Astrocyte (in vitro differentiated cells and primary cell): ENCODE measurements around the gene CDK11A. TPM values are rescaled to one million over a fixed set of nuclear protein-coding genes. Genes with fewer than 3 reads are reported as not detected.

Source experiments
- DNase-seq: peaks from one replicate; pipeline ENCODE4 v3.0.0-alpha.2; 2010; ENCODE audit warnings: low read depth
- FAIRE-seq: peaks from 2 replicates; lab custom pipeline; 2011; peaks lifted over from hg19 to GRCh38; lab: Jason Lieb, UNC
- H2AFZ ChIP-seq: 2 replicates; pipeline ENCODE4 v1.6.0; 2012; ENCODE audit warnings: low read depth, low read length, inconsistent platforms
- H3K27ac ChIP-seq: 2 replicates; pipeline ENCODE4 v1.5.1; 2011; ENCODE audit warnings: low read depth, low read length, inconsistent platforms
- H3K27me3 ChIP-seq: 2 replicates; pipeline ENCODE4 v1.6.0; 2011; ENCODE audit warnings: low read length, inconsistent platforms; ENCODE audit not compliant: insufficient read depth
- H3K36me3 ChIP-seq: 2 replicates; pipeline ENCODE4 v1.5.1; 2011; ENCODE audit warnings: low read length, inconsistent platforms; ENCODE audit not compliant: insufficient read depth
- H3K4me1 ChIP-seq: 2 replicates; pipeline ENCODE4 v1.5.1; 2011; ENCODE audit warnings: low read length, inconsistent platforms; ENCODE audit not compliant: insufficient read depth
- H3K4me2 ChIP-seq: 2 replicates; pipeline ENCODE4 v1.6.0; 2012; ENCODE audit warnings: low read length, inconsistent platforms
- H3K4me3 ChIP-seq: 2 replicates; pipeline ENCODE4 v1.5.1; 2011; ENCODE audit warnings: low read depth, mild to moderate bottlenecking, low read length, inconsistent platforms; ENCODE audit not compliant: insufficient read depth
- H3K79me2 ChIP-seq: 2 replicates; pipeline ENCODE4 v1.6.0; 2012; ENCODE audit warnings: mild to moderate bottlenecking, low read length, inconsistent platforms; ENCODE audit not compliant: insufficient read depth
- H3K9ac ChIP-seq: 2 replicates; pipeline ENCODE4 v1.6.0; 2012; ENCODE audit warnings: mild to moderate bottlenecking, low read length, inconsistent platforms
- H3K9me3 ChIP-seq: 2 replicates; pipeline ENCODE4 v1.5.1; 2012; ENCODE audit warnings: low read depth, mild to moderate bottlenecking, low read length, inconsistent platforms; ENCODE audit not compliant: insufficient read depth
- H4K20me1 ChIP-seq: 2 replicates; pipeline ENCODE4 v1.6.0; 2012; ENCODE audit warnings: low read length, inconsistent platforms; ENCODE audit not compliant: insufficient read depth
- H3K27ac Mint-ChIP-seq: one replicate; pipeline ENCODE4 v1.8.0; 2021; ENCODE audit warnings: mild to moderate bottlenecking, mixed read lengths; ENCODE audit not compliant: unreplicated experiment
- H3K27me3 Mint-ChIP-seq: one replicate; pipeline ENCODE4 v1.8.0; 2021; ENCODE audit warnings: low read depth, mixed read lengths; ENCODE audit not compliant: unreplicated experiment
- H3K36me3 Mint-ChIP-seq: one replicate; pipeline ENCODE4 v1.8.0; 2021; ENCODE audit warnings: low read depth, mixed read lengths; ENCODE audit not compliant: unreplicated experiment
- H3K4me1 Mint-ChIP-seq: one replicate; pipeline ENCODE4 v1.8.0; 2021; ENCODE audit warnings: low read depth, mixed read lengths; ENCODE audit not compliant: unreplicated experiment
- H3K4me3 Mint-ChIP-seq: one replicate; pipeline ENCODE4 v1.8.0; 2021; ENCODE audit warnings: mild to moderate bottlenecking, moderate library complexity, mixed read lengths; ENCODE audit not compliant: unreplicated experiment
- H3K9me3 Mint-ChIP-seq: one replicate; pipeline ENCODE4 v1.8.0; 2021; ENCODE audit warnings: mild to moderate bottlenecking, mixed read lengths; ENCODE audit not compliant: unreplicated experiment
- CTCF ChIP-seq: IDR thresholded peaks from 2 replicates; pipeline ENCODE4 v1.5.1; 2011; ENCODE audit warnings: low read depth, mild to moderate bottlenecking, inconsistent platforms, low read length, moderate library complexity; ENCODE audit not compliant: insufficient read depth
- EZH2 ChIP-seq: IDR thresholded peaks from 2 replicates; pipeline ENCODE4 v1.6.1; 2012; ENCODE audit warnings: mild to moderate bottlenecking, low read length, inconsistent platforms; ENCODE audit not compliant: insufficient read depth
- total RNA-seq: library from RNA; stranded (reverse); gene quantifications from 2 replicates; pipeline ENCODE4 v1.2.1, GENCODE V29; 2021

CDK11A gene
- total RNA-seq, 1 donor from 2014 or later, result 30.3 TPM

- Mint-ChIP-seq H3K4me1 (no peaks in the 10 kb centered on the region), H3K27me3 (no peaks in the 10 kb centered on the region), H3K9me3 (no peaks in the 10 kb centered on the region), H3K27ac (peak overlapping the region; percentile 34), H3K36me3 (peaks cover 20% of the 10 kb centered on the region), H3K4me3 (no peak overlapping the region)
- H3K36me3 ChIP-seq, result peaks cover 7% of the 10 kb centered on the region
- no peaks in the 10 kb centered on the region for H3K4me1 ChIP-seq
- no peak overlapping the region for H3K9ac ChIP-seq
- no peak for FAIRE-seq
- no peak overlapping the region for H3K4me2 ChIP-seq
- H3K79me2 ChIP-seq, result peaks cover 46% of the 10 kb centered on the region
- peaks cover 31% of the 10 kb centered on the region for H4K20me1 ChIP-seq
- no peak overlapping the region for H2AFZ ChIP-seq
- TF ChIP-seq CTCF, result no peak
- no peak for TF ChIP-seq EZH2
- H3K27ac ChIP-seq, result no peak overlapping the region
- no peaks in the 10 kb centered on the region for H3K9me3 ChIP-seq
- no peak overlapping the region for H3K4me3 ChIP-seq
- no peaks in the 10 kb centered on the region for H3K27me3 ChIP-seq
- no peak for DNase-seq
Measured at GRCh38 chr1:1758692-1759455, 34.7 kb upstream of the CDK11A start.

GRCh38 chr1:1758059-1758621 lies 34.0 kb upstream of the CDK11A start:
- Mint-ChIP-seq H3K27ac (peak overlapping the region; percentile 34), H3K9me3 (no peaks in the 10 kb centered on the region), H3K27me3 (no peaks in the 10 kb centered on the region), H3K4me3 (no peak overlapping the region), H3K36me3 (peaks cover 22% of the 10 kb centered on the region), H3K4me1 (no peaks in the 10 kb centered on the region)
- H3K36me3 ChIP-seq, result peaks cover 7% of the 10 kb centered on the region
- no peaks in the 10 kb centered on the region for H3K9me3 ChIP-seq
- FAIRE-seq, result no peak
- H3K27ac ChIP-seq, result no peak overlapping the region
- H3K4me2 ChIP-seq, result no peak overlapping the region
- no peak for DNase-seq
- TF ChIP-seq EZH2 (no peak), CTCF (no peak)
- H3K9ac ChIP-seq, result no peak overlapping the region
- H3K27me3 ChIP-seq, result no peaks in the 10 kb centered on the region
- H3K4me1 ChIP-seq, result no peaks in the 10 kb centered on the region
- H3K4me3 ChIP-seq, result no peak overlapping the region
- H3K79me2 ChIP-seq, result peaks cover 41% of the 10 kb centered on the region
- no peak overlapping the region for H2AFZ ChIP-seq
- H4K20me1 ChIP-seq, result peaks cover 31% of the 10 kb centered on the region
